K562 (cell line): Measurements from ENCODE around the gene FMNL2. TPM values are rescaled to one million over a fixed set of nuclear protein-coding genes. Genes with fewer than 3 reads are reported as not detected.

Source experiments
- FOXM1 ChIP-seq, 2 experiments: fragments of 450-650 bp in 1 of 2; sonication (generic) in 1 of 2; formaldehyde crosslinking in 1 of 2; IDR thresholded peaks; 2 replicates each; pipeline versions ENCODE4 v1.6.1 to v1.9.0; 2017 to 2022; ENCODE audit warnings: low read depth in 2 of 2, mild to moderate bottlenecking in 2 of 2, missing genetic modification reagents in 1 of 2, moderate library complexity in 1 of 2
- FOXP1 ChIP-seq: sonication (generic); formaldehyde crosslinking; IDR thresholded peaks from 2 replicates; pipeline ENCODE4 v1.8.0; 2022; ENCODE audit warnings: mild to moderate bottlenecking, missing genetic modification reagents
- MAFG ChIP-seq: fragments of 450-650 bp; conservative IDR thresholded peaks from 2 replicates; pipeline ENCODE4 v1.6.1; 2016; ENCODE audit warnings: missing genetic modification characterization, missing compliant biosample characterization
- NFE2 ChIP-seq: IDR thresholded peaks from 2 replicates; pipeline ENCODE4 v1.6.1; 2014; ENCODE audit warnings: antibody characterized with exemption, low read depth
- RBM15 ChIP-seq: fragments of 200-400 bp; formaldehyde crosslinking; IDR thresholded peaks from 2 replicates; pipeline ENCODE4 v1.6.1; 2018; ENCODE audit warnings: mild to moderate bottlenecking, low read length, moderate library complexity; ENCODE audit not compliant: insufficient read depth
- ZNF12 ChIP-seq: sonication (generic); formaldehyde crosslinking; IDR thresholded peaks from 2 replicates; pipeline ENCODE4 v1.4.0; 2020; ENCODE audit warnings: mild to moderate bottlenecking, missing genetic modification reagents
- ZNF23 ChIP-seq: fragments of 250-450 bp; sonication (Bioruptor Pico); IDR thresholded peaks from 2 replicates; pipeline ENCODE4 v1.4.0; 2020; ENCODE audit warnings: mild to moderate bottlenecking
- ZNF253 ChIP-seq: fragments of 250-450 bp; sonication (Bioruptor Pico); conservative IDR thresholded peaks from 2 replicates; pipeline ENCODE4 v1.6.1; 2021; ENCODE audit warnings: mild to moderate bottlenecking
- ZNF561 ChIP-seq: fragments of 450-650 bp; formaldehyde crosslinking; conservative IDR thresholded peaks from 2 replicates; pipeline ENCODE4 v1.4.0; 2020; ENCODE audit warnings: mild to moderate bottlenecking, moderate library complexity
- ZNF655 ChIP-seq: fragments of 250-450 bp; sonication (Bioruptor Pico); IDR thresholded peaks from 2 replicates; pipeline ENCODE4 v1.5.0; 2021
- ZSCAN32 ChIP-seq: fragments of 450-650 bp; formaldehyde crosslinking; IDR thresholded peaks from 2 replicates; pipeline ENCODE4 v1.4.0; 2020; ENCODE audit warnings: mild to moderate bottlenecking, moderate library complexity
- polyA plus RNA-seq, 8 experiments: library from polyadenylated mRNA; depleted of rRNA in 4 of 8; stranded (reverse) in 5 of 8; unstranded in 3 of 8; fragments of >200 nt; fragmentation: Nextera tagmentation in 2 of 8; fragmentation: Illumina TruSeq in 1 of 8; extraction: Ambion mirVana in 2 of 8; extraction: Trizol in 1 of 8; gene quantifications; 2 replicates each; pipeline versions ENCODE4 v1.2.1 to v1.2.3, GENCODE V29; 2011 to 2014; ENCODE audit warnings: inconsistent platforms in 1 of 8, missing spikeins in 1 of 8
- total RNA-seq, 7 experiments: library from RNA; depleted of rRNA in 6 of 7; stranded (reverse); fragments of >200 nt in 6 of 7; fragmentation: Illumina TruSeq in 2 of 7; extraction: Trizol in 2 of 7; gene quantifications; 2 replicates each; pipeline versions ENCODE4 v1.2.1 to v1.2.3, GENCODE V29; 2011 to 2021; ENCODE audit warnings: low replicate concordance in 1 of 7

FMNL2 gene
- total and polyA plus RNA-seq, 9 of the 15 experiments (the other 6 are each of a cell fraction or from before 2014, with no cell fraction given), result 0.15 to 0.49 (median 0.24) TPM; not detected in 1

- TF ChIP-seq ZSCAN32 (CRISPR knock-in tag), result no peak
- TF ChIP-seq FOXM1 (IDR thresholded peaks at IDR 0.05; ENCODE audit: low read depth), result no peak
- no peak for TF ChIP-seq FOXM1 (CRISPR knock-in tag; IDR thresholded peaks at IDR 0.05; ENCODE audit: low read depth)
- no peak for TF ChIP-seq FOXP1
- TF ChIP-seq ZNF655 (CRISPR knock-in tag), result no peak
- no peak for TF ChIP-seq ZNF12 (CRISPR knock-in tag)
- no peak for TF ChIP-seq ZNF23 (CRISPR knock-in tag)
- 0 out of 2 replicates have a peak, but pooled peaks have one; percentile 19 for TF ChIP-seq MAFG (tag)
- TF ChIP-seq ZNF253, result no peak
- TF ChIP-seq NFE2, result peak; percentile 32; the same call in 1 of the 2 replicates
- TF ChIP-seq RBM15, result no peak
- TF ChIP-seq ZNF561, result no peak
Observed at GRCh38 chr2:152421521-152422370, 86.8 kb downstream of the FMNL2 start (continued).
